ENCODE measurements around the gene THSD4.

THSD4 gene

GRCh38 chr15:71275566-71276335 is 160.5 kb downstream of the THSD4 start:
- H3K9ac ChIP-seq (ENCODE audit: low read length): no peak overlapping the region
- H3K27me3 ChIP-seq (ENCODE audit: insufficient read depth, low read length): no peaks in the 10 kb centered on the region
- no peak for TF ChIP-seq EZH2 (IDR thresholded peaks at IDR 0.05; ENCODE audit: borderline replicate concordance, low read length)
- TF ChIP-seq, protein P1, sequence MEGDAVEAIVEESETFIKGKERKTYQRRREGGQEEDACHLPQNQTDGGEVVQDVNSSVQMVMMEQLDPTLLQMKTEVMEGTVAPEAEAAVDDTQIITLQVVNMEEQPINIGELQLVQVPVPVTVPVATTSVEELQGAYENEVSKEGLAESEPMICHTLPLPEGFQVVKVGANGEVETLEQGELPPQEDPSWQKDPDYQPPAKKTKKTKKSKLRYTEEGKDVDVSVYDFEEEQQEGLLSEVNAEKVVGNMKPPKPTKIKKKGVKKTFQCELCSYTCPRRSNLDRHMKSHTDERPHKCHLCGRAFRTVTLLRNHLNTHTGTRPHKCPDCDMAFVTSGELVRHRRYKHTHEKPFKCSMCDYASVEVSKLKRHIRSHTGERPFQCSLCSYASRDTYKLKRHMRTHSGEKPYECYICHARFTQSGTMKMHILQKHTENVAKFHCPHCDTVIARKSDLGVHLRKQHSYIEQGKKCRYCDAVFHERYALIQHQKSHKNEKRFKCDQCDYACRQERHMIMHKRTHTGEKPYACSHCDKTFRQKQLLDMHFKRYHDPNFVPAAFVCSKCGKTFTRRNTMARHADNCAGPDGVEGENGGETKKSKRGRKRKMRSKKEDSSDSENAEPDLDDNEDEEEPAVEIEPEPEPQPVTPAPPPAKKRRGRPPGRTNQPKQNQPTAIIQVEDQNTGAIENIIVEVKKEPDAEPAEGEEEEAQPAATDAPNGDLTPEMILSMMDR (IDR thresholded peaks at IDR 0.05; ENCODE audit: low read length): no peak
- H3K9me2 ChIP-seq (ENCODE audit: low read depth, low read length): no peaks in the 10 kb centered on the region
- H3K9me3 ChIP-seq (ENCODE audit: low read length): no peaks in the 10 kb centered on the region
- H3K36me3 ChIP-seq (ENCODE audit: insufficient read depth, low read length): no peaks in the 10 kb centered on the region
- H2AFZ ChIP-seq (ENCODE audit: low read length): no peak overlapping the region
- H3K4me3 ChIP-seq (ENCODE audit: low read depth, low read length, poor library complexity, severe bottlenecking): no peak overlapping the region
- no peaks in the 10 kb centered on the region for H3K4me1 ChIP-seq (ENCODE audit: insufficient read depth, low read length, severe bottlenecking)
- no peaks in the 10 kb centered on the region for H3F3A ChIP-seq (ENCODE audit: insufficient read depth, low read length)
- no peaks in the 10 kb centered on the region for H4K20me1 ChIP-seq (ENCODE audit: insufficient read depth, low read length)
- H3K4me2 ChIP-seq (ENCODE audit: low read length): no peak overlapping the region
- H3K79me2 ChIP-seq (ENCODE audit: insufficient read depth, low read length): no peaks in the 10 kb centered on the region
- H3K27ac ChIP-seq (ENCODE audit: low read depth, low read length, poor library complexity, severe bottlenecking): no peak overlapping the region

GRCh38 chr15:71276336-71276665 is 161.0 kb downstream of the THSD4 start:
- Histone ChIP-seq H2AFZ (ENCODE audit: low read length) (no peak overlapping the region), H3K36me3 (ENCODE audit: insufficient read depth, low read length) (no peaks in the 10 kb centered on the region), H3K79me2 (ENCODE audit: insufficient read depth, low read length) (no peaks in the 10 kb centered on the region), H3K9me2 (ENCODE audit: low read depth, low read length) (no peaks in the 10 kb centered on the region), H3F3A (ENCODE audit: insufficient read depth, low read length) (no peaks in the 10 kb centered on the region), H3K27me3 (ENCODE audit: insufficient read depth, low read length) (no peaks in the 10 kb centered on the region), H3K4me1 (ENCODE audit: insufficient read depth, low read length, severe bottlenecking) (no peaks in the 10 kb centered on the region), H3K9ac (ENCODE audit: low read length) (no peak overlapping the region), H3K27ac (ENCODE audit: low read depth, low read length, poor library complexity, severe bottlenecking) (no peak overlapping the region), H3K4me3 (ENCODE audit: low read depth, low read length, poor library complexity, severe bottlenecking) (no peak overlapping the region), H3K4me2 (ENCODE audit: low read length) (no peak overlapping the region), H4K20me1 (ENCODE audit: insufficient read depth, low read length) (no peaks in the 10 kb centered on the region), H3K9me3 (ENCODE audit: low read length) (no peaks in the 10 kb centered on the region)
- TF ChIP-seq, protein P1 (IDR thresholded peaks at IDR 0.05; ENCODE audit: low read length): no peak

DNA sequence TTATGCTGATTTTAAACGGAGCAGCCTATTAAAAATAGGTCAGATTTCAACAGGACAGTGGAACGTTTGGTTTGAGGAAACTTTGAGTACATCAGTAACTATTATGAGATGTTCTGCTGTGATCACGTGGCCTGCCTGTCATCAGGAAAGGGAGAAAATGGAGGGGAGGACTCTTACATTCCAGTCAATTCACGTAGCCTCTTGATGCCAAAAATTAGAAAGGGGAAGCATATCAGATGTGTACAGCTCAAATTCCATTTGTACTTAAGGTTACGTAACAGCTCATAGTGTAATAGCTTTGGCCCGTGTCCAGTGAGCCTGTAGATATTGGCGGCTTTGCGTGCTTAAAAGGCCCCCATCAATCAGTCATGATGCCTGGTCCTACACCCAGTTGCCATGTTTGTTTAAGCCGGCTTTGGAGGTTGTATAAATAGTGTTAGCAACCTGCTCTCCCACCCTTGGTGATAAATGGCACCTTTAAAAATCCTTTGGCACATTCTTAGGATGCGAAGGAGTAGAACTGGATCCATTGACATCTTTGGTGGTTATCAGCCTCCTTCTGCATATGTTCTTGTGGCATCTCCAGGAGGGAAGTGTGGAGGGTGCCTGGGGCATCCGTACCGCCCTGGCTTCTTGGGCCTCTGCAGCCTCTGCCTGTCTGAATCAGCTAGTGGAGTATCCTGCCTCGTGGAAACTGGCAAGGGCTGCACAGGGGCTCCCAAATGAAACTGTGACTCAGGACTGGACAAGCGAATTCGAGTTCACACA is 163.9 kb downstream of the THSD4 start:
- no peaks in the 10 kb centered on the region for H3K4me1 ChIP-seq (ENCODE audit: insufficient read depth, low read length, severe bottlenecking)
- no peak for TF ChIP-seq EZH2 (IDR thresholded peaks at IDR 0.05; ENCODE audit: borderline replicate concordance, low read length)
- TF ChIP-seq, protein P1 (IDR thresholded peaks at IDR 0.05; ENCODE audit: low read length): no peak
- no peak overlapping the region for H3K9ac ChIP-seq (ENCODE audit: low read length)
- no peaks in the 10 kb centered on the region for H3K79me2 ChIP-seq (ENCODE audit: insufficient read depth, low read length)
- H3K9me3 ChIP-seq (ENCODE audit: low read length): no peaks in the 10 kb centered on the region
- no peak overlapping the region for H3K4me2 ChIP-seq (ENCODE audit: low read length)
- H3K27ac ChIP-seq (ENCODE audit: low read depth, low read length, poor library complexity, severe bottlenecking): no peak overlapping the region
- H4K20me1 ChIP-seq (ENCODE audit: insufficient read depth, low read length): no peaks in the 10 kb centered on the region
- H3F3A ChIP-seq (ENCODE audit: insufficient read depth, low read length): no peaks in the 10 kb centered on the region
- no peaks in the 10 kb centered on the region for H3K9me2 ChIP-seq (ENCODE audit: low read depth, low read length)
- no peak overlapping the region for H3K4me3 ChIP-seq (ENCODE audit: low read depth, low read length, poor library complexity, severe bottlenecking)
- no peaks in the 10 kb centered on the region for H3K36me3 ChIP-seq (ENCODE audit: insufficient read depth, low read length)
- no peaks in the 10 kb centered on the region for H3K27me3 ChIP-seq (ENCODE audit: insufficient read depth, low read length)
- H2AFZ ChIP-seq (ENCODE audit: low read length): no peak overlapping the region
